Tibial nerve (tissue), 3 donors: ENCODE results near the gene KDM4B.

Source experiments
- CTCF ChIP-seq, 5 experiments: fragments of 200-600 bp in 3 of 5; fragments of 450-650 bp in 2 of 5; sonication (generic) in 3 of 5; IDR thresholded peaks; one replicate each; pipeline ENCODE4 v1.5.1; 2016 to 2019; ENCODE audit warnings: antibody characterized with exemption in 5 of 5, mild to moderate bottlenecking in 3 of 5, moderate library complexity in 2 of 5
- POLR2A ChIP-seq, 2 donors: fragments of 450-650 bp; IDR thresholded peaks; one replicate each; pipeline ENCODE4 v1.6.1; 2017; ENCODE audit warnings: antibody characterized with exemption in 2 of 2, mild to moderate bottlenecking in 2 of 2, moderate library complexity in 2 of 2

GRCh38 chr19:5023128-5023571 lies 54.2 kb downstream of the KDM4B start:
- TF ChIP-seq POLR2A (IDR thresholded peaks at IDR 0.05) (no peak), CTCF (IDR thresholded peaks at IDR 0.05) (no peak)
